GM18951 (cell line): ENCODE measurements around the gene PDZD11.
A peak's percentile ranks its signal among the peaks of the same experiment; 100 is the strongest.
"Not testable (repeated sequence)": the region's sequence is repeated elsewhere in the genome, so short reads cannot be mapped to it uniquely, and the experiment has no call there.

ENCODE experiments used
- POLR2A ChIP-seq: IDR thresholded peaks from 4 replicates; pipeline ENCODE4 v1.6.1; 2011; ENCODE audit warnings: mild to moderate bottlenecking; ENCODE audit not compliant: insufficient read length, insufficient read depth; ENCODE audit errors: extremely low read depth
- in situ Hi-C: fragments of 300-500 bp; cut with MboI; formaldehyde crosslinking; loops from one replicate; pipeline ENCODE4 v1.12.0; 2022; ENCODE audit warnings: low sequenced_read_pairs, mixed read lengths, inconsistent platforms; ENCODE audit not compliant: unreplicated experiment

Gene PDZD11, protein sequence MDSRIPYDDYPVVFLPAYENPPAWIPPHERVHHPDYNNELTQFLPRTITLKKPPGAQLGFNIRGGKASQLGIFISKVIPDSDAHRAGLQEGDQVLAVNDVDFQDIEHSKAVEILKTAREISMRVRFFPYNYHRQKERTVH

DNA sequence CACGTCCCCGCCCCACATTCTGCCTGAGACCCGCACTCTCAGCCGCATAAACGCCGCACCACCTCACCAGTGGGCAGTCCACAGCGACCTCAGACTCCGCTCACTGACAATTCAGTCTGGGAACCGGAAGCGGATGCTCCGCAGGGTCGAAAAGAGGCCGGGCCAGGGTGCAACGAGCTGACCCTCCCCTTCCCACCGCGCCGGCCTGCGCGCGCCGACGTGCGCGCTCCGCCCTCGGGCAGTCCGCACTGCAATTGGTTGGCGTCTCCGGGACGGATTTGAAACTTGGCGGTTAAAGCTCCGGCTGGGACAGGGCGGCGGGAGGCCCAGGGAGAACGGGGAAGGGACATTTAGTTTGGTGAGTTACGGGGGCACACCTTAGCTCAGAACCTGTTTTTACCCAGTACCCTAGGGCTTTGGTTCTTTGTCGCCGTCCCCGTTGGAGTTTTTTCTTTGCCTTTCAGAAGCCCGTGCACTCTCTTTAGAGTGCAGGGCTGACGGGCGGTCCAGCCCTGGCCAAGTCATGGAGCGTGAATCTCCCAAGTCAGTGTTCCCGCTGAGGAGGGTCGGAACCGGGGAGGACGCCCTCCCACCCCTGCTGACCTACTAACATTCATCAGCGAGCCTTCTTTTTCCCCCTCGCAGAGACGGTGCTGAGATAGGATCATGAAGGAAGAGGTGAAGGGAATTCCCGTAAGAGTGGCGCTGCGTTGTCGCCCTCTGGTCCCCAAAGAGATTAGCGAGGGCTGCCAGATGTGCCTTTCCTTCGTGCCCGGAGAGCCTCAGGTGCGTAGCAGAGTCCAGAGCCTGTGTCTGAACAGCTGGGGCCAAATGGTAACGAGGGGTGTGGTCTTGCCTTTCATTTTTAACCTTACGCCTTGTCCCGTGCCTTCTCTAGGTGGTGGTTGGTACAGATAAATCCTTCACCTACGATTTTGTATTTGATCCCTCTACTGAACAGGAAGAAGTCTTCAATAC is at the start of gene PDZD11, which contains the start of gene KIF4A:
TSS of gene PDZD11 (minus strand) at position 135 of the 978 bp plus-strand sequence. CDS start 586 bp downstream, outside the sequence.
TSS of gene KIF4A (plus strand) at position 312 of the 978 bp plus-strand sequence. CDS start at position 667, 355 bp downstream.
- in situ Hi-C loops: no loop called here
- TF ChIP-seq POLR2A: peak; percentile 82

DNA sequence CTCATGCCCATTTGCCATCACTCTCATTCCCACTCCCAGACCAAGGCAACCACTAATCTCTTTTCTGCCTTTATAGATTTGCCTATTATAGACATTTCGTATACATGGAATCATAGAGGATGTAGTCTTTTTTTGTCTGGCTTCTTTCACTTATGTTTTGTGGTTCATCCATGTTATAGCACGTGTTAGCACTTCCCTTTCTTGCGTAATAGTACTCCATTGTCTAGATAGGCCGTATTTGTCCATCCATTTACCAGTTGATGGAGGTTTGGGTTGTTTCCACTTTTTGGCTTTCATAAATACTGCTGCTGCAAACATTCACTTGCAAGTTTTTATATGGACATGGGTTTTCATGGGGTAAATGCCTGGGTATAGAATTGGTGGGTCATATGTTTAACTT is 48.6 kb upstream of the PDZD11 start:
- TF ChIP-seq POLR2A: no peak
- in situ Hi-C loops: no loop called here

DNA sequence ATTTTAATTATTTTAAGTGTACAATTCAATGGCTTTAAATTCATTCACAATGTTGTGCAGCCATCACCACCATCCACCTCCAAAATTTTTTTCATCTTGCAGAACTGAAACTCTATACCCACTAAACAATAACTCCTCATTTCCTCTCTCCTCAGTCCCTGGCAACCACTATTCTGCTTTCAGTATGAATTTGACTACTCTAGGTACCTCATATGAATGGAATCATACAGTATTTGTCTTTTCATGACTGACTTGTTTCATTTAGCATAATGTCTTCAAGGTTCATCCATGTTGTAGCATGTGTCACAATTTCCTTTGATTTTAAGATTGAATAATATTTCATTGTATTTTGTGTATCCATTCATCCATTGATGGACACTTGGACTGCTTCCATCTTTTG is 47.0 kb upstream of the PDZD11 start:
- TF ChIP-seq POLR2A: no peak
- in situ Hi-C loops: no loop called here

DNA sequence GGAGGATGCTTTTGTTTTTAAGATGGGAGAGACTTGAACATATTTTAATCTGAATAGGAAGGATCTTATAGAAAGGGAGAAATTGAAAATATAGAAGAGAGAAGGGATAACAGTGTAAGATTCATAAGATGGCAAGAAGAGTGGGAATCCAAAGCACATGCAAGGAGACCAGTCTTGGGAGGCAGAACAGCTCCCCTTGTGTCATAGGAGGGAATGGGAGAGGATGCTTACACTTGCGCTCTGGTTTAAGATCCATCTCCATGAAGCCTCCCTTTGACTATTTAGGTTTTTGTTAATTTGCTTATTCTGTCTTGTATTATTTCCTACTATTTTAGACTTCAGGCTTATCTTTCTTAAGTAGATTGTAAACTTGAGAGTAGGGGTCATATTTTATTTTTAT is 42.9 kb upstream of the PDZD11 start:
- TF ChIP-seq POLR2A: no peak
- in situ Hi-C loops: no loop called here

DNA sequence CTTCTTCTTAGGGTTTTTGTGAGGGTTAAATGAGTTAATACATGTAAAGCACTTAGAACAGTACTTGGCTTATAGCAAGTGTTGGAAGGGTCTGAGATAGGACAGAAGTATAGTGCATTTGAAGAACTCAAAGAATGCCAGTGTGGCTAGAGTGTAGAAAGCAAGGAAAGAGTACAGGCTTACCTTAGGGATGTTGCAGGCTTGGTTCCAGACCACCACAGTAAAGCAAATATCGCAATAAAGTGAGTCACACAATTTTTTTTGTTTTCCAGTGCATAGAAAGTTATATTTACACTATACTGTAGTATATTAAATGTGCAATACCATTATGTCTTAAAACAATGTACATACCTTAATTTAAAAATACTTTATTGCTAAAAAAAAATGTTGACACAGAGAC is 41.4 kb upstream of the PDZD11 start:
- TF ChIP-seq POLR2A: no peak
- in situ Hi-C loops: no loop called here

DNA sequence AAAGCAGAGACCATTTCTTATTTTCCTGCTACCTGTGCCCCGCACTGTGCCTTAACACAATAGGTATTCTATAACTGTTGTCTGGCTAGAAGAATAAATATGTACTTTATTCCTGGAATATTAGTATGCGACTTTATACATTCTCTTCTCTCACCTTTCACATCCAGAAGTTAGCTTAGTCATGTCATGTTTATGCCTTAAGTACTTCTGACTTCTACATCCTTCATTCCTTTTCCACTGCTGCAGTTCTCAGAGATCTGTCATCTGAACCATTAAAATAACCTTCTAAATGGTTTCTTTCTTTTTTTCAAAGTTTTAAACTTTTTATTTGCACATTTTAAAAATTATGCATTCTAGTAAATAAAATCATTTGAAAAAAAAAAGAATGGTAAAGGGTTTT is 34.6 kb upstream of the PDZD11 start:
- in situ Hi-C loops: no loop called here
- TF ChIP-seq POLR2A: no peak

DNA sequence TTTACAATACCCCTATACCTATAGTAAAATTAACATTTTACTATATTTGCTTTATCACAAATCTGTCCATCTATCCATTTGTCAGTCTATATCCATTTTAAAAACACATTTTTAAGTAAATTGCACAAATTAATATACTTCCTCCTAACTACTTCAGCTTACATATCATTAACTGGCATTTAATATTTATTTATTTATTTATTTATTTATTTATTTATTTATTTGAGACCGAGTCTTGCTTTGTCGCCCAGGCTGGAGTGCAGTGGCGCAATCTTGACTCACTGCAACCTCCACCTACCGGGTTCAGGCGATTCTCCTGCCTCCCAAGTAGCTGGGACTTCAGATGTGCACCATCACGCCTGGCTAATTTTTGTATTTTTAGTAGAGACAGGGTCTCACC is 33.9 kb upstream of the PDZD11 start:
- in situ Hi-C loops: not testable (repeated sequence)

DNA sequence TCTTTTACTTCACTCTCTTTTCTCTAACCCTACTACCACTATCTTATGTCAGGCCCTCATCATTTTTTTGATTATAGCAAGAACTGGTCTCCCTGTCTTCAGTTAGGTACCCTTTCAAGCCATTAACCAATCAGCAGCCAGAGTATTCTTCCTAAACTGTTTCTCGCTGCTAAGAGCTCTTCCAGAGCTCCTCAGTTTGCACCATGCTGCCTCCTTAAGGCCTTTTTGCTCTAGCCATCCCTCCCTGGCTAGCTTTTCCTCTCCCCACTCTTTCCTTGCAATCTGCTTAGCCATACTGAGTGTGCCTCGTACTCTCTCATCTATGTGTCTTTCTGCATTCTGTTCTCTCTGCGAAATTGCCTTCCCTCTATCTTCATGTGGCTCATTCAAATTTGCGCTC is 33.1 kb upstream of the PDZD11 start:
- in situ Hi-C loops: no loop called here
- no peak for TF ChIP-seq POLR2A

DNA sequence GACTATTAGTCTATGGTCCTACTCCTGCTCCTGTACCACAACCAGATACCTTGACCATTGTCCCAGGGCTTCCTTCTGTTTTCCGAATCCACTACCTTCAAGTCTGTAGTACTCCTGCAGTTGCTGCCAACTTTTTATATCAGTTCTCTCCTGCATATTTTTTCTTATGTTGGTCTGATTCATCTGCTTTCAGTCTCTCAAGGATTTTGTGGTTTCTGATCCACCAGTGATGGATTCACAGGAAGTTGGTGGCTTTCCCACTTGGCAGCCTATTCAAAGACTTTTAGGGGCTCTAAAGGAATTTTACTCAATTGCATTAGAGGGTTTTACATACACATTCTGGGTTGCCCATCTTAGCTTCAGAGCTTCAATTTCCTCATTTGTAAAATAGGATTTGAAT is 23.8 kb upstream of the PDZD11 start:
- in situ Hi-C loops: no loop called here
- TF ChIP-seq POLR2A: no peak

DNA sequence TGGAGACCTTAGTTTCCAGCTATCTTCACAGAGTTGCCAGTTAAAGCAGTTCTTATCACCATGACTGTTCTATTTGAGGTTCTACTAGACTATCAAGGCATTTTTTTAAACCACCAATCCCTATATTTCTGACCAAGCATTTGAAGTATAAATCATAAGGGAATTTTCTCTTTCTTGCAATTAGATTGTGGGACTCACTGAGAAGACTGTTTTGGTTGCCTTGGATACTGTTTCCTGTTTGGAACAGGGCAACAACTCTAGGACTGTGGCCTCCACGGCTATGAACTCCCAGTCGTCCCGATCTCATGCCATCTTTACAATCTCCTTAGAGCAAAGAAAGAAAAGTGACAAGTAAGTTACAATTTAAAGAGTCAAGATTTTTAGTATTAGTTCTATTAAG is 12.0 kb upstream of the PDZD11 start:
- TF ChIP-seq POLR2A: no peak
- in situ Hi-C loops: no loop called here

DNA sequence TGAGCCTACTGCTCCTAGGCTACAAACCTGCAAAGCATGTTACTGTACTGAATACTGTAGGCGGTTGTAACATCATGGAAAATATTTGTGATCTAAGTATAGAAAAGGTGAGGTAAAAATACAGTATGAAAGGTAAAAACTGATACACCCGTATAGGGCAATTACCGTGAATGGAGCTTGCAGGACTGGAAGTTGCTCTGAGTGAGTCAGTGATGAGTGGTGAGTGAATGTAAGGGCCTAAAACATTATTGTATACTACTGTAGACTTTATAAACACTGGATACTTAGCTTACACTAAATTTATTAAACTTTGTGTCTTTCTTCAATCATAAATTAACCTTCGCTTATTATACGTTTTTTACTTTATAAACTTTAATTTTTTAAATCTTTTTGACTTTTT is 3.9 kb upstream of the PDZD11 start:
- in situ Hi-C loops: no loop called here
- TF ChIP-seq POLR2A: no peak

DNA sequence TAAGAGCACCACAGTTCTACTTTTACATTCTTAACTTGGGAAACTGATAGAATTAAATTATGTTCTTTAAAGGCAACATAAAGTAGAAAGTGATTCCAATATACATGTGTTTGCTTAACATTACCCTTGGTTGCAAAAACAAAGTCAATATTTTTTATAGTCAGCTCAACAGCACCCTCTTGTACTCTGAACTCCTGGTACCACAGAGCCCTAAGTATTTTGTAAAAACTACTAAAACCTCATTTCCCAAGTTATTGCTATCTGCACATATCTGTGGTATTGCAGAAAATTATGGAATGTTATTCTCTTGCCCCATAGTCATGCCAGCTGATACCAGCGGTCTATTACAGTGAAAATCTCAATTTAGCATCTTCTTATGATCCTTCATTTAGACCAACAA is 3.1 kb upstream of the PDZD11 start:
- in situ Hi-C loops: no loop called here
- TF ChIP-seq POLR2A: no peak

DNA sequence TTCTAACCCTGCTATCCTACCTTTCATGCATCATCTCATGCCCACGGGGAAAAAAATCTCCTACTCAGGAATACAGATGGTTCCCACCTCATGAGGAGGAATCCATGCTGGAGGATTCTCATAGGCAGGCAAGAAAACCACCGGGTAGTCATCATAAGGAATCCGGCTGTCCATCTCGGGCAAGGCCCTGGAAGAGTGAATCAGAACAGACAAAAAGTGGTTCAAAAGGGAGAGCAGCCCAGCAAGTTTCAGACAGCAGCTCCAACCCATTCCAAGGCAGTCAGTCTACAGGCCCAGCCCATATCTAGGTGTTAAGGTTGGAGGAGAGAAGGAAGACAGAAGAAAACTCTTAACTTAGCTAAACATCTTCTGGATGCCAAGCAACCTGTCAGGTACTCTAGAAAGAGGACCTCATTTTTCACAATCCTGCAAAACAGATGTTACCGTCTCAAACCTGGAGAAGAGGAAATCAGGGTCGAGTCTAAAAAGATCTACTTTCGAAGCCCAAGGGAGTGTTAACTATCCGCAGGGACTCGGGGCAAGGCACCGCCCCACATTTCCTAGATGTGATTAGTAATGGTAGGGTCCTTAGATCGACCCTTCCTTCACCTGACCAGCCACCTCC is 447 bp downstream of the PDZD11 start:
- in situ Hi-C loops: no loop called here
- TF ChIP-seq POLR2A: no peak

DNA sequence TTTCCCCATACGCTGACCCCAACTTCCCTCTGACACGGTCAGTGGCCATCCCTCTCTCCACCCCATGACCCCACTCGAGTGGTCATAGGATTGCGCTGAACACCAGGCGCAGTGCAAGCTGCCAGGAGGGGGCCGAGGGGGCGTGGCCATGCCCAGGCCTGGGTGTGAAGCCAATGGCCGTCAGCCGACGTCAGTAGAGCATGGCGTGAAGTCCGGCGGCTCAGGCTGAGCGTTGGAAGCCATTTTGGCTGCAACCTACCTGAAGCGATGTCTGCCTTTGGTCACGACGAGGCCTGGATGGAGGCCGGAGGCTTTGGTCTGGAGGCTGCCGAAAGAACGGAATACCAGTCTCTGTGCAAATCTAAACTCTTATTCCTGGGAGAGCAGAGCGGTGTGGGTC is 7.8 kb downstream of the PDZD11 start, which contains the start of gene RAB41:
TSS of gene RAB41 (plus strand) at position 222 of the 400 bp plus-strand sequence. CDS start at position 268, 46 bp downstream.
- TF ChIP-seq POLR2A: no peak
- in situ Hi-C loops: no loop called here

DNA sequence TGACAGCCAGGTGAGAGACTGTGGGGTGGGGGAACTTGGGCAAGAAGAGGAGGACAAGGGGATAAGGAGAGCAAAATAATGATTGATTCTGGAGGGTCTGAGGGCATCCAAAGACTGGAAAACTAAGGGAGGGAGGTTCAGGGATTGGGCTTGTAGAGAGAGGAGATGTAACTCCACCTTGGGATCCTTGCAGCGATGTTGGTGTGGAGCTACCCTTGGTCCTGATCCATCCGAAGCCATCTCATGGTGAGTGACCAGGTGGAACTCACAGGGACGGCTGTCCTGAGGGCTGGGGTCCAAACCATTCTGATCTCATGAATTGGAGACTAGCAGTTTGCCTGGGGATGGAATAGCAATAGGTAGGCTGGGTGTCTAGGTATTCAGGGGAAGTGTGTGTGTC is 9.2 kb downstream of the PDZD11 start:
- TF ChIP-seq POLR2A: no peak
- in situ Hi-C loops: no loop called here
